Activated CD4-positive, alpha-beta T cell treated with anti-CD3 and anti-CD28 coated beads for 4 hours (primary cell): ENCODE data around the gene FBP2.
"Not testable (repeated sequence)": the region's sequence is repeated elsewhere in the genome, so short reads cannot be mapped to it uniquely, and the experiment has no call there.

Source experiments
- DNase-seq, 2 donors: peaks; one replicate each; pipeline ENCODE4 v3.0.0-alpha.2; 2020

Gene FBP2

DNA sequence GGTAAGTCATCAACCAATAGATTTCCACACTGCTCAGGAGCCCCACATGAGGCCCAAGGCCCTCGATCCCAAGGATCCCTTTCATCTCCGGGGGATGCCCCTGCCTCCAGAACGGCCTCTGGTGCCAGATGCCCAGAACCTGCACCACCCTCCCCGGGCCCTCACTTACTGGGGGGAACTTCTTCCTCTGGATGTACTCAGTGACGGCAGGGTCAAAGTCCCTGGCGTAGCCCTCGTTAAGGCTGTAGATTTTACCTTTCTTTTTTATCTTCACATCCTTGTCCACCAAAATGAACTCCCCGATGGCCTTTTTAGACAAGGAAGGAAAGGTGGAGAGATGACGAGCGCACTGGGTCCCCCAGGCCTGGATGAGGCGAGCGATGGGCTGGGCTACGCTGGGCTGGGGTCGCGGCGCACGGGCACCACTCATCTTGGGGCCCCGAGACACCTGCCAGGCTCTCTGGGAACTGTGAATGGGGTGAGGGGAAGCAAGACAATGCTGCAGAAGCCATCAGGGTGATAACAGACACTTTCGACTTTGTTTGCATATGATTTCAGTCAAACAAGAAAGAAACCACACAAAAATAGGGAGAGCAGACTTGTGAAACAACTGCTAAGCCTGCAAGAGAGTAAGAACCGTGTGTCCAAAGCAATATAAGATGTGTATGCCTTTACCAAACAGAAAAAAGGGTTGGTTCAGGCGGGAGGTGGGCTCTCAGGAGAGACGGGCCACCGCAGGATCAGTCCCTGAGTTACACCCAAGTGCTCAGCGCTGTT lies 13.2 kb upstream of the FBP2 start:
- DNase-seq, result no peak

DNA sequence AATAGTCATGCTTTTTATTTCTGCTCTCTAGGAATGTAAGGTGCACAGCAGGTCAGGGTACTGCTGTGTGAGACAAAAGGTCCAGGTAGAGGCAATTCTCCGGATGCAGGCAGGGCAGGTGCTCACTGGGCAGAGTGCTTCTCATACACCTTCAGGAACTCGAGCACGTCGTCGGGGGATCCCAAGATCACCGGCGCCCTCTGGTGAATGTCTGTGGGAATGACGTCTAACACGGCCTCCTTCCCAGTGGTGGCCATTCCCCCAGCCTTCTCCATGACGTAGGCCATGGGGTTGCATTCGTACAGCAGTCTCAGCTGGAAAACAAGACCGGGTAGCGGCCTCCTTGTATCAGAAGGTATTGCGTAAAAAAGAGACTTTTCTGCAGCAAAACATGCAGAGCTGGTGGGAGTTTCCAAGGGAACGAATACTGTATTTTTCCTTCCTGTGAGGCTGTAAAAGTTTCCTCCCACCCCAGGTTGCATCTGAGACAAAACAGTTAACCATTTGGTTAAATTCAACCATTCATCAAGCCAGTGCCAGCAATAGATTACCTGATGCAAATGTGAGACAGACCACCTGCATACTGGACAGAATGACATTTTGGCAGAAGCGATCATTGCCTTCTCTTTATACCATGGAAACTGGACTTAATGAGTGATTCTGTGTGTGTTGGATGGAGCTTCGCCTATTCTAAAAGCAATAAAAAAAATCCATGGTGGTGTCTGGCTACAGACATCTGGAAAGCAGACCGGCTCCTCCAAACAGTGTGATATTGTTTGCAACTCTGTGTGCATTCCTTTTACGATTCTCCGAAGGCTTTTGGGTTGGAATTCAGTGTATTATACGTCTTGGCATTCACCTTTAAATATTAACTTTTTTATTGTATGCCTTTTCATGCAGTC lies 9.9 kb upstream of the FBP2 start:
- DNase-seq, result peak; percentile 60 to 69

- no peak for DNase-seq
These were observed 9.0 kb upstream of the FBP2 start for GRCh38 chr9:94602666-94603065.

DNA sequence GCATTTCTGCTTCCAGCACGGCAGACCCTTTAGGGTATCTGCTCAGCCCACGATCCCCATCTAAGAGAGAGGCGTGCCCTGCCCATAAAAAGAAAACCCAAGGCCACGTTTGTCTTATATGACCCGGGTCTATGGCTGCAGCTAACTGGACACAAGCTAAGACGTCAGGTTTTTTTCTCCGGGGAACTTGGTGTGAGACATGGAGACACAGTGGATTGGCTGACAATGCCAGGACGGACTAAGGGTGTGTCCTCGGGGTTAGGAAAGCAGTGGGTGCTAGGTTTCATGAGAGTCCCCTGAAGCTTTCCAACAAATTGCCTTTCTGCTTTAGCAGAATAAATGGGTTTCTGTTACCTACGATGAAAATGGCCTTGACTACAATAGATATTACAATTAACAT lies 7.1 kb upstream of the FBP2 start:
- no peak for DNase-seq

DNA sequence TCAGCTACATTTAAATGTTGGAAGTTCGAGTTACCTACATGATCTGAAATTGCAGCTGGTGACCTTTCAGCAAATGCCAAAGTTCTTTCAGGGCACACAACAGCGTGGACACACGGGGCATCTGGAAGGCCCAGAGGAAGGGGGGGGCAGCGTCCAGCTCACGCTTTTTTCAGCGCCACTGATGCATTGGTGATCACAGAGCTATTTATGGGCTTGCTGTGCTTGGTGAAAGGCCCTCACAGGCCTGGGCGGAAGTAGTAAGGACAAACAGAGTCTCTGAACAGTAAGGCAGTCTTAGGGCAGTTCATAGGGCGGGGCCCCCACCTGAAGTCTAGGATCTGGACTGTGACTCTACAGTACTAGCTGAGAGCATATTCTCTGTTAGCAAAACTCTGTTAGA lies 6.6 kb upstream of the FBP2 start:
- no peak for DNase-seq

DNA sequence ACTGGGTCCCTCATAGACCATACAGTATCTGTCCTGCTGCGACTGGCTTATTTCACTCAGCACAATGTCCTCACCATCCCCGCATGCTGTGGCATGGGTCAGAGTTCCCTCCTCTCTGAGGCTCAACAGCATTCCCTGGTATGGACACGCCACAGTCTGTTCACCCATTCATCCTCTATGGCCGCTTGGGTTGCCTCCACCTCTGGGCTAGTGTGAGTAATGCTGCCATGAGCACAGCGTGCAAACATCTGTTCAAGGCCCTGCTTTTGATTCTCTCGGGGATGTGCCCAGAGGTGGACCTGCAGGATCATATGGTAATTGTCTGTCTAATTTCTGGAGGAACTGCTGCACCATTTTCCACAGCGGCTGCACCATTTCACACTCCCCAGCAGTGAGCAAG lies 5.5 kb upstream of the FBP2 start:
- no peak for DNase-seq

DNA sequence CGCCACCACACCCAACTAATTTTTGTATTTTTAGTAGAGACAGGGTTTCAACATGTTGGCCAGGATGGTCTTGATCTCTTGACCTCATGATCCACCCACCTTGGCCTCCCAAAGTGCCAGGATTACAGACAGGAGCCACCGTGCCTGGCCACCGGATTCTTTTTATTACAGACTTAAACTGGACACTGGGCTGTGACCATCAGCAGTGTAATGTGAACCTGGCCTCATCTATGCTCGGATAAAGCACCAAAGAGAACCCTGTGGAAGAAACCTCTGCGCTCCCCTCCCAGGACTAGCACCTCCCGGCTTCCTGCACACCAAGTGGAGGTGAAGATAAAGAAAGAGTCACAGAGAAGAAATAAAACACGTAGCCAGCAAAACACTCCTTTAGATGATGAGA lies 941 bp downstream of the FBP2 start:
- DNase-seq, result not testable (repeated sequence)

GRCh38 chr9:94591876-94592275 lies 1.7 kb downstream of the FBP2 start:
- no peak for DNase-seq

DNA sequence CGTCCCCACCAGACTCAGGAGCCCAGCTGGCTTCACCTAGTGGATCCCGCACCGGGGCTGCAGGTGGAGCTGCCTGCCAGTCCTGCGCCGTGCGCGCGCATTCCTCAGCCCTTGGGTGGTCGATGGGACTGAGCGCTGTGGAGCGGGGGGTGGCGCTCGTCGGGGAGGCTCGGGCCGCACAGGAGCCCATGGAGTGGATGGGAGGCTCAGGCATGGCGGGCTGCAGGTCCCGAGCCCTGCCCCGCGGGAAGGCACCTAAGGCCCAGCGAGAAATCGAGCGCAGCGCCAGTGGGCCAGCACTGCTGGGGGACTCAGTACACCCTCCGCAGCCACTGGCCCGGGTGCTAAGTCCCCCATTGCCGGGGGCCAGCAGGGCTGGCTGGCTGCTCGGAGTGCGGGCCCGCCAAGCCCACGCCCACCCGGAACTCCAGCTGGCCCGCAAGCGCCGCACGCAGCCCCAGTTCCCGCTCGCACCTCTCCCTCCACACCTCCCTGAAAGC lies 2.5 kb downstream of the FBP2 start:
- DNase-seq, result not testable (repeated sequence)

- DNase-seq, result no peak
These were observed 4.9 kb downstream of the FBP2 start for GRCh38 chr9:94588681-94589080.

DNA sequence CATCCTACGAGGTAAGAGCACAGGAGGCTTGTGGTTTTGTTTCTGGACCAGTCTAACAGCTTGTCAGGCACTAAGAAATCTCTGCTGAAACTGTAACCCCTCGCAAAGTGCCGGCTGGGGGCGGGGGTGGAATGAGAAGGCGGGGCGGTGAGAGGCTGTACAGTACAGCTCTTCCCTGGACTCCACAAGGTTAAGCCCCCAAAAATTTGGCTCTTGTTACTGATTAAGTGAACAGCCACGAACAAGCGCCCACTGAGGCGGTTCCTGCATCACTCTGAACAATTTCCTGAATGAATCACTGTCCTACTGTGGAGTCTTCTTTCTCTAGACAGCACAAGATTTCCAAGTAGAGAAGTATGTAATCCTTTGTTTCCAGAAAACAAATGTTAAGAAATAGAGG lies 6.8 kb downstream of the FBP2 start:
- DNase-seq, result no peak

- DNase-seq, result no peak
These were observed 7.3 kb downstream of the FBP2 start for GRCh38 chr9:94586316-94586715.

DNA sequence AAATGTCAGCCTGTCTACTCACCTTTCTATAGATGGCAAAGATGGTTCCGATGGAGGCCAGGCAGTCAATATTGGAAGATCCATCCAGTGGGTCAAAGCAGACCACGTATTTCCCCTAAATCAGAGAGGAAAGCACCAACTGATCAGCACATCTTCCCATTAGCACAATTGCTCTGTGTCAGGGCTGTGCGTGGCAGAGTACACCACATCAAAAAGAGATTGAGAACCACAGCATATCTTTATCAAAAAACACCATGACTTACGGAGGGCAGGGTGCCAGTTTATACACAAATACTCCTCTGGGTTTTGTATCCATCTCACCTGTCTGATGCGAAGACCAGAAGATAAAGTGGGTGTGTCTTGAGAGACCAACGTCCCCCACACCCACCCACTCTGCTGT lies 9.1 kb downstream of the FBP2 start:
- DNase-seq, result no peak

- no peak for DNase-seq
These were observed 11.9 kb downstream of the FBP2 start for GRCh38 chr9:94581728-94582127.

- DNase-seq, result no peak
These were observed 16.1 kb downstream of the FBP2 start for GRCh38 chr9:94577571-94577970.

DNA sequence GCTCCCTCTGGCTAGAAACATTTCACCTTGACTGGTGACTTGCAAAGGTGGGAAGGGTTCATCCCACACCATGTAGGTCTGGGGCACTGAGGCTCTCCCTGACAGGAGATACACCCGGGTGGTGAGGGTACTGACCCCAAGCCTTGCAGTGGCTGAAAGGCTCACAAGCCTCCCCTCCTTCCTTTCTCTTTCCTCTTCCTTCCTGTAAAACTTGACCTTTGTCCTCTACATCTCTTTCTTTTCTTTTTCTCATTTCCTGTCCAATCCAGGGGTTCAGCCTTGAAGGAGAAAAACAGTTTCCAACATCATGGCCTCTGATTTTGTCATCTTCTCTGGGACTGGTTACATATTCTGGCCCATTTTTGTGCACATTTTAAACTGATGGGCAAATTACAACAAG lies 16.6 kb downstream of the FBP2 start:
- no peak for DNase-seq

DNA sequence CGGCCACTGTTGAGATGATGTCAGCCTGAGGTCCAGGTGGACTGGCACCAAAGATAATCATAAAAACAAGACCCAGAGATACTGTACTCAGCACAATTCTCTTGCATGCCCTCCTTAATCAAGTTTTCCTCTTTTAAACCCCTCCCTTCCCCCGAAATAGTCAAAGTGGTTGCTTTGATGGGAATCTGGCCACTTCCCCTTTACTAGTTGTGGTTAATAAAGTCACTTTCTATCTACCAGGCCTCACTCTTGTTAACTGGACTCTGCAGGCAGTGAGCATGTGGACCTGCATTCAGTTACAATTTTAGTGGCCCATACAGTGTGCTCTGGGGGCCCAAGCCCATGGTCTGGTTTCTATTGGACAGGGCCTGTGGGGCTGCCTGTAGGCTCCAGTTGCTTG lies 17.5 kb downstream of the FBP2 start:
- no peak for DNase-seq

DNA sequence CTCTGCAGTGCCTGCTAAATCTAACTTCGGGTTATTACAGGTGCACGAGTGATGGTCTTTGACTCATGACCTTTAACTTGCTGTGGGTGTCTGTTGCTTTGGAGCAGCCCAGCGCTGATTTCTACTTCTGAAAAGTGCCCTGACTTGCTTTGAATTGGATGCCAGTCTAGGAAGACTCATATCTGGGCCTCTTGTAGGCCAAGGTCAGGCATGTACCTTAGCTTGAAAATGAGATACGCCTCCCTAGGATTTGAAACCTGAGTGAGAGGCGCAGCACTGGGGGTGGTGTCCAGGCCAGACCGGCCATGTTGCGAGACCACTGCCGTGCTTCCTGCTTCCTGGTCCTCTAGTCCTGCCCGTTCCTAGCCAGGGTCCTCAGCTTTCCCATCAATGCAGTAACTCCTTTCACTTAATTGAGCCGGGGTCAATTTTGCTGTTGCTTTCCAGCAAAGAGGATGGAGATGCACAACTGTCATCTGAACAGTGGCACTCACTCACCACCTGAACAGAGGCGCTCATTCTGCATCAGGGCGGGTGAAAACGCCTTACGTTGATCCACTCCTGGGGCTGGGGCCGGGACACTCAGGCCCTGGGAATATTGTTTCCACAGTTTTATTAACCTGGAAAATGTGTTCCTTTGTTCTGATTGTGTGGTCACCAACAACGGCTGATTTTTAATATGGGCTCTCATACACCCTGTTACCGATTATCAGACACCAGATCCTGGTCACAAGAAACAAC lies 24.5 kb downstream of the FBP2 start:
- DNase-seq, result no peak

DNA sequence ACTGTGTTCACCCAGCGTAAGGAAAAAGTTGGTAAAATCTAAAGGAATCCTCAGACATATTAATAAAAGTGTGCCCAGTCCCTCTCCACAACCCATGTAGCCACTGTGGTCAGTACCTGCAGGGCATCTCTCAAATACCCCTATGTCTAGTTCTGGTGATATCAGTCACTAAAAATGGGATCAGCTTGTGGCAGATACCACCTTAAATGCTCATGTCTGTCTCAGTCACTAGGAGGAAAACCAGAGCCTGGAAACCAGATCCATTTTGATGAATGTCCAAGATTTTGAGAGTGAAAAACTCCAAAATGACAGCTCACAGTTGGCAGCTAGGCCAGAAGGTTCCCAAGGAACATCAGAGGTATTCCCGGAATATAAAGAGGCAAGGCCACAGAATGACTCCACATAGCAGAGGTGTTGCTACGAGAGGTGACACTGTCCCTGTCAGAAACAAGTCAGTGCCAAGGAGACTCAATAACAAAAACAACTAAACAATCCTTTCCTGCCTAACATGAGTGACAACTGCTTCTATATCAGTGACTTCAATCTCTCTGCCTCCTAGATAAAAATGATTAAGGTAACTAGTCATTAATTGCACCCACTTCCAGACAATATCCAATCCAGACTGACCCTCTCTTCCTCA lies 25.3 kb downstream of the FBP2 start:
- DNase-seq, result no peak

DNA sequence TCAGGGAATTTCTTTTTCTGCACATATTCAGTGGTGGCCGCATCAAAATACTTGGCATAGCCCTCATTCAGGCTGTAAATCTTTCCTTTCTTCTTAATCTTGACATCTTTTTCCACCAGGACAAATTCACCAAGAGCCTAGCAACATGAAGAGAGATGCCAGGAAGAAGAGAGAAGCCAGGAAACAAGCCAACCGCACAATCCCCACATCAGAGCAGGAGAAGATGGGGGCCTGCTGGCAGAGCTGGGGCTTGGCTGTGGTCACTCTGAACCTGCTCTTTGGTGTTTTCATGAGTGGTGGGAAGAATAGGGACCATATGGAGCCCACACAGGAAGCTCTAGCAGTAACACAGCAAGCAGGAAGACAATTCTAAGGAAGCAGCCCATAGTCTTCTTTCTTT lies 26.4 kb downstream of the FBP2 start:
- no peak for DNase-seq

GRCh38 chr9:94566550-94566949 lies 27.1 kb downstream of the FBP2 start:
- DNase-seq, result no peak

GRCh38 chr9:94564279-94564678 lies 29.3 kb downstream of the FBP2 start:
- DNase-seq, result not testable (repeated sequence)

- no peak for DNase-seq
These were observed 30.1 kb downstream of the FBP2 start for GRCh38 chr9:94563548-94563947.
